Stimulated activated CD8-positive, alpha-beta memory T cell treated with anti-CD3 and anti-CD28 coated beads, Interleukin-12 subunit alpha, Interleukin-12 subunit beta, amount 100 ng/mL, for 24 hours (primary cell): ENCODE results near the gene AACS.
"Not testable (repeated sequence)": the region's sequence is repeated elsewhere in the genome, so short reads cannot be mapped to it uniquely, and the experiment has no call there.

Experiments used
- DNase-seq: peaks from one replicate; pipeline ENCODE4 v3.0.0-alpha.2; 2020; ENCODE audit errors: extremely low read depth

Gene AACS

GRCh38 chr12:125057708-125058107 lies 7.5 kb upstream of the AACS start:
- DNase-seq: no peak

GRCh38 chr12:125061229-125061628 lies 4.0 kb upstream of the AACS start:
- DNase-seq: no peak

GRCh38 chr12:125063522-125063921 lies 1.7 kb upstream of the AACS start:
- DNase-seq: not testable (repeated sequence)

- DNase-seq: no peak
These were observed 743 bp upstream of the AACS start for GRCh38 chr12:125064492-125064891.

GRCh38 chr12:125065919-125066570 lies 810 bp downstream of the AACS start:
- DNase-seq: no peak

- no peak for DNase-seq
These were observed 3.2 kb downstream of the AACS start for GRCh38 chr12:125068391-125068790.

GRCh38 chr12:125069616-125070015 lies 4.4 kb downstream of the AACS start:
- DNase-seq: no peak

- DNase-seq: no peak
These were observed 4.9 kb downstream of the AACS start for GRCh38 chr12:125070112-125070511.

GRCh38 chr12:125070661-125071390 lies 5.6 kb downstream of the AACS start:
- DNase-seq: no peak

GRCh38 chr12:125071456-125071855 lies 6.2 kb downstream of the AACS start:
- no peak for DNase-seq

- no peak for DNase-seq
These were observed 7.3 kb downstream of the AACS start for GRCh38 chr12:125072496-125072895.

- DNase-seq: not testable (repeated sequence)
These were observed 9.1 kb downstream of the AACS start for GRCh38 chr12:125074294-125074693.

GRCh38 chr12:125076103-125076502 lies 10.9 kb downstream of the AACS start:
- DNase-seq: no peak

GRCh38 chr12:125079084-125079483 lies 13.8 kb downstream of the AACS start:
- no peak for DNase-seq

GRCh38 chr12:125079648-125080645 lies 14.7 kb downstream of the AACS start:
- no peak for DNase-seq

GRCh38 chr12:125081427-125081826 lies 16.2 kb downstream of the AACS start:
- DNase-seq: no peak

GRCh38 chr12:125083072-125083471 lies 17.8 kb downstream of the AACS start:
- no peak for DNase-seq

- DNase-seq: not testable (repeated sequence)
These were observed 23.0 kb downstream of the AACS start for GRCh38 chr12:125088199-125088598.

- no peak for DNase-seq
These were observed 23.8 kb downstream of the AACS start for GRCh38 chr12:125089083-125089482.

- no peak for DNase-seq
These were observed 24.4 kb downstream of the AACS start for GRCh38 chr12:125089626-125090025.

GRCh38 chr12:125090437-125090836 lies 25.2 kb downstream of the AACS start:
- DNase-seq: no peak

- no peak for DNase-seq
These were observed 26.2 kb downstream of the AACS start for GRCh38 chr12:125091401-125091800.
